Ramos (cell line): ENCODE results near the gene PDZK1IP1.

Experiments
- in situ Hi-C: fragments of 300-500 bp; cut with MboI; formaldehyde crosslinking; loops from one replicate; pipeline ENCODE4 v1.14.3; 2022; ENCODE audit warnings: low sequenced_read_pairs; ENCODE audit not compliant: unreplicated experiment

Gene PDZK1IP1

GRCh38 chr1:47189844-47190508 lies at the start of gene PDZK1IP1:
Gene PDZK1IP1 (minus strand): TSS chr1:47190036. CDS start chr1:47189932, 104 bp downstream.
- in situ Hi-C loops = loop anchor here (25.0 kb wide), 1 partner anchor 522 kb away; no protein-coding TSS in a partner anchor

GRCh38 chr1:47238935-47239592 lies 49.2 kb upstream of the PDZK1IP1 start:
- in situ Hi-C loops = no loop called here

- in situ Hi-C loops = no loop called here
Measured at GRCh38 chr1:47235806-47236205, 46.0 kb upstream of the PDZK1IP1 start.

- in situ Hi-C loops = no loop called here
Measured at GRCh38 chr1:47235241-47235681, 45.4 kb upstream of the PDZK1IP1 start.

- in situ Hi-C loops = no loop called here
Measured at GRCh38 chr1:47233186-47233585, 43.4 kb upstream of the PDZK1IP1 start.

- in situ Hi-C loops = no loop called here
Measured at GRCh38 chr1:47232187-47232874, 42.5 kb upstream of the PDZK1IP1 start, which contains the start of gene TAL1. Gene TAL1 (minus strand): TSS chr1:47232225. CDS start chr1:47225888, 6,337 bp downstream.

GRCh38 chr1:47231301-47232186 lies 41.7 kb upstream of the PDZK1IP1 start:
- in situ Hi-C loops = no loop called here

GRCh38 chr1:47230692-47231300 lies 41.0 kb upstream of the PDZK1IP1 start:
- in situ Hi-C loops = no loop called here

- in situ Hi-C loops = no loop called here
Measured at GRCh38 chr1:47229886-47230691, 40.3 kb upstream of the PDZK1IP1 start.

GRCh38 chr1:47229031-47229885 lies 39.4 kb upstream of the PDZK1IP1 start:
- in situ Hi-C loops = no loop called here

- in situ Hi-C loops = no loop called here
Measured at GRCh38 chr1:47228644-47229030, 38.8 kb upstream of the PDZK1IP1 start.

- in situ Hi-C loops = no loop called here
Measured at GRCh38 chr1:47227341-47228232, 37.8 kb upstream of the PDZK1IP1 start.

- in situ Hi-C loops = no loop called here
Measured at GRCh38 chr1:47226839-47227215, 37.0 kb upstream of the PDZK1IP1 start.

GRCh38 chr1:47226121-47226838 lies 36.4 kb upstream of the PDZK1IP1 start:
- in situ Hi-C loops = no loop called here

GRCh38 chr1:47225430-47226100 lies 35.7 kb upstream of the PDZK1IP1 start:
- in situ Hi-C loops = no loop called here
